Dedifferentiated amniotic fluid mesenchymal stem cell (primary cell): Measurements from ENCODE around the gene AIM2.
"Not testable (repeated sequence)": the region's sequence is repeated elsewhere in the genome, so short reads cannot be mapped to it uniquely, and the experiment has no call there.

Experiments
- DNase-seq: peaks from one replicate; pipeline ENCODE4 v3.0.0-alpha.2; 2016; ENCODE audit errors: extremely low spot score

Gene AIM2

GRCh38 chr1:159081626-159082025 is 5.1 kb upstream of the AIM2 start:
- no peak for DNase-seq

GRCh38 chr1:159079525-159079924 is 3.0 kb upstream of the AIM2 start:
- no peak for DNase-seq

- DNase-seq: no peak
These were observed 775 bp upstream of the AIM2 start for GRCh38 chr1:159077120-159077961.

- peak; percentile 74 for DNase-seq
These were observed 4.5 kb downstream of the AIM2 start for GRCh38 chr1:159071970-159072582.

GRCh38 chr1:159068886-159069285 is 7.7 kb downstream of the AIM2 start:
- no peak for DNase-seq

- DNase-seq: no peak
These were observed 8.6 kb downstream of the AIM2 start for GRCh38 chr1:159067699-159068621.

- no peak for DNase-seq
These were observed 10.5 kb downstream of the AIM2 start for GRCh38 chr1:159066108-159066507.

- DNase-seq: no peak
These were observed 11.5 kb downstream of the AIM2 start for GRCh38 chr1:159065106-159065505.

- DNase-seq: no peak
These were observed 17.8 kb downstream of the AIM2 start for GRCh38 chr1:159058751-159059150.

GRCh38 chr1:159056069-159056698 is 20.4 kb downstream of the AIM2 start:
- no peak for DNase-seq

GRCh38 chr1:159055181-159055641 is 21.4 kb downstream of the AIM2 start:
- peak; percentile 64 for DNase-seq

- DNase-seq: no peak
These were observed 22.1 kb downstream of the AIM2 start for GRCh38 chr1:159054427-159054826.

- DNase-seq: no peak
These were observed 25.1 kb downstream of the AIM2 start for GRCh38 chr1:159051436-159051835.

GRCh38 chr1:159046486-159046885 is 30.1 kb downstream of the AIM2 start:
- DNase-seq: not testable (repeated sequence)

- no peak for DNase-seq
These were observed 35.5 kb downstream of the AIM2 start for GRCh38 chr1:159040893-159041724.

GRCh38 chr1:159040206-159040605 is 36.4 kb downstream of the AIM2 start:
- DNase-seq: peak; percentile 56

- DNase-seq: no peak
These were observed 45.6 kb downstream of the AIM2 start for GRCh38 chr1:159030877-159031447.

- DNase-seq: no peak
These were observed 46.3 kb downstream of the AIM2 start for GRCh38 chr1:159030311-159030710.

GRCh38 chr1:159026841-159027240 is 49.7 kb downstream of the AIM2 start:
- not testable (repeated sequence) for DNase-seq

- no peak for DNase-seq
These were observed 51.5 kb downstream of the AIM2 start for GRCh38 chr1:159025043-159025442.
